ENCODE measurements around the gene VPS26C.
A peak's percentile ranks its signal among the peaks of the same experiment; 100 is the strongest.

VPS26C gene

DNA sequence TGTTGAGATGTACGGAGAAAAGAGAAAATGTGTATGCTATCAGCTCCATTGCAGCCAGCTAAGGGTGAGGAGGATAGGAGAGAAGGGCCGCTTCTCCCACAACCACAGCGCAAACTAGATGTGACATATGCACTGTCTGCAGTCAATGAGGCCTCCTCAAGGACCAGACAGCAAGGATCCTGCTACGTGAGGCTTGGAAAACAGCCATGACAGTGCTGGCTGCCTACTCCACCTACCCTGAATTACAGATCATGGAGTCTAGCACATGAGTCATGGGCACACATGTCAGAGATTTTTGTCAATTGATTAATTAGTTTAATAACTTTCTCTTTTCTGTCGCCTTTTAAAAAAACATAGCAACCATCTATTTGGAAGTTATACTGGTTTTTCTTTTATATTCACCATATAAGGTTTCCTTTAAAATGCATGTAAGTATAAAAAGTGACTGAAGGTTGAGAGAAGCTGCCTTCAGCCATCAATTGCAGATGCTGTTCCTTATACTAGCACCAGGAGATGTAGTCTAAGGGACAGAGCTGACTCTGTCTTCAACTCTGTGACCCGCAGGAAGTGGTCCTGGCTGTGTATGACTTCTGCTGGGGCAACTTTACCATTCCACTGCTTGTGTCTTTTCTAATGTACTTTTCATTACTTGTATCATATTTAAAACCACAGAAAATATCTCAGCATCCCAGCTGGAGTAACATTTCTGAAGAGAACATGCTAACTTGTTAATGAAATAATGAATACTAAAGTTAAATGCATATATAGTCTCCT lies 3.1 kb downstream of the VPS26C start:
- no peak for DNase-seq

DNA sequence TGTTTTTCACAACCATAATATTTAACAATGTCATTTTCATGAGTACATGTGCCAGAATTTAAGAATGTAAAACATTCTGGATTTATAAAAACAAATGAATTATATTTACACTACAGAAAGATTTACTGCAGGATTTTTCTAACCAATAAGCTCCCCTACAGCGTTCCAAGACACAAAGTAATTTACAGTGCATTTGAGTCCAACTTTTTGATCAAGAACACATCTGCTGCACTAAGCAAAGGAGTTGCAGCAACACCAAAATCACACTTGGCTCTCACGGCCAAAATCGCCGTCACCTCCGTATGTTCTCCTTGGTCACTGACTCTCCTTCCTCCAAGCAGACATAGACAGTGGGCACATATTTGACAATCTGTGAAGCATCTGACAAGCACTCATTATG lies 7.7 kb downstream of the VPS26C start:
- DNase-seq = no peak

- peak; percentile 74 for DNase-seq
Observed at GRCh38 chr21:37257967-37258877, 8.9 kb downstream of the VPS26C start.

DNA sequence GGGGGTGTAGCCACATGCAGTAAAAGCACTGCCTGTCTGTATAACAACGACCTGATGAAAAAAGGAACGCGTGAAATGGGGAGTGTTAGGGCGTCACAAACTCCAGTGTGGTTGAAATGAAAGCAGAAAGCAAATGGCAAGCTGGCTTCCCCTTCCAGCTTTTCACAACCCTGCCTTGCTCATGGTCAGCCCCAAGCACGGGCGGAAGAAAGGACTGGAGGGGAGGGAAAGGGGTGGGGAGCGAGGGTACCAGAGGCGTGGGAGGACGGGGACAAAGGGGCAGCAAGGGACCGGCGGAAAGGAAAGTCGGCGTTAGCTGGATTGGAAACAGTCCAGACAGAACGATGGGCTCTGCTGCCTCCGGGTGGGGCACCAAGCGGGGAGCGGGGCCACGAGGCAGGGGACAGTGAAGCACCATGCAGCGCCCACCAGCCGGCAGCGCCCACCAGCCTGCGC lies 9.6 kb downstream of the VPS26C start:
- no peak for DNase-seq

DNA sequence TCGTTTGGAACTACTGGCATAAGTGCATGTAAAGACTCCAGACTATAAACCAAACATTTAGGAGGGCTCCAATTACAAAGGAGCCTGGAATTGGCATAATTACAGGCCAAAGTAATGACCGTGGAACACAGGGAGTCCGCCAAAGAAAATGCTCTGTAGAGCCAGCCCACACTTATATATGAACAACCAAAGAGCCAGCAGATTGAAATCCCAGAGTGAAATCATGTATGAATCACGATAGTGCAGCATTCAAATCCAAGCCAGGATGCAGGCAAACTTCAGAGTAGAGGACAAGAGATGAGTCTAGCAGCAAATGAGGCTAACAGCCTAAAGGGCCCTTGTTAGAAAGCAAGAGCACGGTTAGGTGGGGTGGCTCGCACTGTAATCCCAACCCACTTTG lies 13.1 kb downstream of the VPS26C start:
- no peak for DNase-seq

- DNase-seq = no peak
Observed at GRCh38 chr21:37251294-37251634, 15.9 kb downstream of the VPS26C start.

DNA sequence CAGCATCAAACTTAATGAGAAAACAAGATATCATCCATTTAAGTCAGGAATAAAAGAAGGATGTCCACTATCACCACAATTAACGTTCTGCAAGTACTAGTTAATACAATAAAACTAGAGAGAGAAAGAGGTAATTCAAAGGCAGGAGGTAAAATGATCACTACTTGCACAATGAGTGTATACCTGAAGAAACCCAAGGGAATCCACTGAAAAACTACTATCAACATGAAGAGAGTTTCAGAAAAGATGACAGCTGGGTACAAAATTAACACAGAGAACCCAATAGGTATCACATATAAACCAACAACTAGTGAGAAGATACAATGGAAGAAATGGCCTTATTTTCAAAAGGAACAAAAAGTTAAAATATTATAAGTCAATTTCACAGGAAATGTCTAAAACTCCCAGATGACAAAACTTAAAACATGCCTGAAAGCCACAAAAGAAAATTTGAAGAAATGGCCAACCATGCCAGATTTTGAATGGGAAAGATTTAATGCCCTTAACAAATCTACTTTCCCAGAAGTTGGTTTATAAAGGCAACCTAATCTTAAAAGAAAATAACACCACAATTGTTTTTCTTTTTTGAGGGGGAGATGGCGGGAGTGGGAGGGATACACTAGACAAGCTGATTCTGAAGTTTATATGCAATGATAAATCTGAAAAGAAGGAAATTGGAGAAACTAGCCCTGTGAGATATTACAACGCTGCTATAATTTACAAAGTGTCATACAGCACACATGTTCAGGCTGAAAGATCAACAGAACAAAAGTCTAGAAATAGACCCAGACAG lies 17.8 kb downstream of the VPS26C start:
- DNase-seq = no peak

DNA sequence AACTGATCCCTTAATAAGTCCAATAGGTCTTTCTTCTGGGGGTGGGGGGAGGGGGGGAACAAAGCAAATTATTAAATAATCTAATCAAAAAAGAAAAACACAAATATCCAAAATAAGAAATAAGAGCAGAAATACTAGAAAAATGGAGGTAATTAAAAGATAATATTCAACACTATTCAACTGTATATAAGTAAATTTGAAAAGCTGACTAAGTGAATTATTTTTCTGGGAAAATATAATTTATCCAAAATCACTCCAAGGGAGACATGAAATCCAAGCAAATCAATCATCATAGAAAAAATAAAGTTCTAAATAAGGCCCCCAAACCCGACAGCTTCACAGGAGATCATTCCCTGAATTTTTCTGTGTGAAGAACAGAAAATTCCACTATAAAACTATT lies 18.8 kb downstream of the VPS26C start:
- no peak for DNase-seq

- no peak for DNase-seq
Observed at GRCh38 chr21:37245151-37245550, 22.0 kb downstream of the VPS26C start.

- DNase-seq = no peak
Observed at GRCh38 chr21:37244501-37245095, 22.5 kb downstream of the VPS26C start.

DNA sequence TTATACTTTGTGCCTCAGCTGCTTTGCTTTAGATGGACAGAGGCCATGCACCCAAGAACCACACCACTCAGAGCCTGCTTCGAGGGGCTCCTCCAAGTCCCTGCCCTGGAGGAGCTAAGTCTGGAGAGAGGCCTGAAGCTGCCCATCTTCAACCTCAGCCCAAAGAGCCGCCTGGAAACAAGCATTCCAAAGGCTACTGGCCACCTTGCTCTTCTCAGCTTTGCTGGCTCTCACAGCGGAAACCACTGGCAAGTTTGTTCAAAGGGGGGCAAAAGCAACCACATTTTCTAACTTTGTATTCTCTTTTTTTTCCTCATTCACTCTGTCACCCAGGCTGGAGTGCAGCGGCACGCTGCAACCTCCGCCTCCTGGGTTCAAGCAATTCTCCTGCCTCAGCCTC lies 23.2 kb downstream of the VPS26C start:
- DNase-seq = no peak

DNA sequence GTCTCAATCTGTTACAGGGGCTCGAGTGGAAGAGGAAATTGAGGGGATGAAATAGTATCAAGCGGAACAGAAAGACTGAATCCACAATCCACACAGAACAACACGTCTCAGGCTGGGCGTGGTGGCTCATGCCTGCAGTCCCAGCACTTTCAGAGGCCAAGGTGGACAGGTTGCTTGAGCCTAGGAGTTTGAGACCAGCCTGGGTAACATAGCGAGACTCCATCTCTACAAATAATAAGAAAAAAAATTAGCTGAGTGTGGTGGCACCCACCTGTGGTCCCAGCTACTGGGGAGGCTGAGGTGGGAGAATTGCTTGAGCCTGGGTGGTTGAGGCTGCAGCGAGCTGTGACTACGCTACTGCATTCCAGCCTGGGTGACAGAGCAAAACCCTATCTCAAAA lies 25.7 kb downstream of the VPS26C start:
- DNase-seq = no peak

DNA sequence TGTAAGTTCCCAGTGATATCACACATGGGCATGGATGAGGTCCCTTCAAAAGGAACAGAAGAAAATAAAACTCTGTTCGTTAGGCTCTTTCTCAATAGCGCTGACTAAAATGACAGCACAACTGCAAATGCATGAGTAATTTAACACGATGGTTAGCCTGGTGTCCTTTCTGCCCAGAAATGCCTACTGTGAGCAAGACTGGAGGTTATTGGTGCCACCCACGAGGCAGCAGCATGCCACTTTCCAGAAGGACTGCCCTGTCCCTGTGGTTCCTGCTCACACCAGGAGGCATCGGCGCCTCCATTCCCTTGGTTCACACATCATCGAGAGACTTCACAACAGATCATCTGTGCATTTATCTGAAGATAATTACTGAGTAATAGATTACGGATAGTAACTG lies 26.2 kb downstream of the VPS26C start:
- no peak for DNase-seq

GRCh38 chr21:37237764-37238163 lies 29.4 kb downstream of the VPS26C start:
- DNase-seq = no peak

DNA sequence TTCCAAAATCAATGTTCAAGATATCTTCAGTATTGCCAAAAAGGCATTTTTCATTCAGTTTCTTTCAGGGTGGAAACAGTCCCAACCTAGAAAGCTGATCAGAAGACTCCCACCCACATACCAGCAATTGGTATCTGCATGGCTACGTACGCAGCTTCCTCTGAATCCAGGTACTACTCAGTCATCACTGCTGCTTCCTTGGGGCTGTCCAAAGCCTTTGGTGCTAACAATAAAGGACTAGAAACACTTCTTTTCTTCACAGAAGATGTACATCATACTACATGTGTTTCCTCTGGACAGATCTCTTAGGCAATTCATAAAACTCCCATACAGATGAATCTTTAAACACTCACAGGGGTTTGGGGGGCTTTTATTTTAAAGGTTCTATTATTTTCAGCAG lies 29.8 kb downstream of the VPS26C start:
- DNase-seq = no peak

- no peak for DNase-seq
Observed at GRCh38 chr21:37233551-37234146, 33.5 kb downstream of the VPS26C start.

DNA sequence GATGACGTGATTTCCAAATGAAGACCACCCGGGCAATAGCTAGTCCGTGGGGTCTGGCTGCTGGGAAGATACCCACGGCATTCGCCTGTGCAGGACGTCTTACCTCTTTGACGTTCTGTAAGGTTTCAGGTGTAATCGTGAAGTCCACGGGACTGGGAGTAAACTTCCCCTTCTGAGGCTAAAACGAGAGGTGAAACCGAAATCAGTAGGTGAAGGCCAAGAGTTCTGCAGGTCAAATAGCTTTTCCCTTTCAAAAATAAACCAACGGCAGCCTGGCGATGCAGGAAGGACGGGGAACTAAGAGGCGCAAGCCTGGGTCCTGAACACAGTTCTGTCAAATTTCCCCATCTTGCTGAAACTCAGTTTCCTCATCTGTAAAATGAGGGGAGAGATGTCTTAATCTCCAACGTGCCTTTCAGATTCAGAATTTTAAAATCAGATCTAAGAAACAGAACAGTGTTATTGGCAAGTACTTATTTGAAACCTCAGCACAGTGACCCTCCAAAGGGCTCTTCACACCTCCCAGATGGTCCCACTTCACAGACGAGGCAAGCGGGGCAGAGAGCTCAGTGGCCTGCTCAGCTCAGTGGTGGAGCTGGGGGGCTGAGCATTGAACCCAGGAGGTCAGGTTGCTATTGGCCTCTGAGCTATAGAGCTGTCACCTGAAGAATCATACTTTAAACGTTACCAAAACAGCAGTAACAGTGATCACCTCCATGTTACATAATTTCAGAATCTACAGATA lies 34.7 kb downstream of the VPS26C start:
- DNase-seq = no peak

GRCh38 chr21:37231671-37232070 lies 35.5 kb downstream of the VPS26C start:
- DNase-seq = no peak

DNA sequence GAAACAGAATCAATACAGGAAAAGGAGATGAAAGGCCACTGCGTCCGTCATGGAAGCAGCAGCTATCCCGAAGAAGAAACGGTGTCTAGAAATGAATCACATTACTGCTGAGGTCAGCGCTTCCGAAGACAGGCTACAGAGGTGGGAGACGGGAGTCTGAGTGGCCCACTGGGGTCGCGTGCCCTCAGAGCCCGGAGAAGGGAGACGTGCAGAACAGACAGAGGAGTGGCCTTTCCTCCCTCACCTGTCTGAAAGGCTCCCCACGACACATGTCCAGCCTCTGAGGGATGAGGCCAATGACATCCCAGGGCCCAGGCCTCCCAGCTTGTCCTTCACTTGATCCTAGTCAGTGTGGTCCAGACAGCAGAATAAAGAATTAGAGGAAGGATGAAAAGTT lies 35.9 kb downstream of the VPS26C start:
- DNase-seq = no peak

- DNase-seq = no peak
Observed at GRCh38 chr21:37230632-37231248, 36.4 kb downstream of the VPS26C start.

DNA sequence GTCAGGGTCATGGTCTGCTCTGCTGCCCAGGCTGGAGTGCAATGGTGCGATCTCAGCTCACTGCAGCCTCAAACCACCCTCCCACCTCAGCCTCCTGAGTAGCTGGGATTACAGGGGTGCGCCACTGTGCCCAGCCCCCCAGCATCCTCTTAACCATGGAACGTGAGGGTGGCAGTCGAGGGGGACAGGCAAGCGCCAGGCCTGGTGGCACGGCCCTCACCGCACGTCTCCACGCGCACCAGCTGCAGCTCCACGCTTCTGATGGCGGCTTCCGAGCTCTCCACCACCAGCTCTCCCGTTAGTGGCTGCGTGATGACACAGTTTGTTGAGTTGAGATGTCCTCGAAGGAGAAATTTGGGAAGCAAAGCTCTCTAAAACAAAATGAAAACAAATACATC lies 39.1 kb downstream of the VPS26C start:
- DNase-seq = no peak

Measured in activated CD8-positive, alpha-beta memory T cell treated with anti-CD3 and anti-CD28 coated beads, Interleukin-2, amount 50 U/mL, for 4 hours (primary cell).